Activated B cell treated with CpG ODN at 0.5 μM for 24 hours (primary cell): ENCODE data around the gene CBLN1. TPM values are rescaled to one million over a fixed set of nuclear protein-coding genes. Genes with fewer than 3 reads are reported as not detected.

Experiments
- ATAC-seq: fragments of 200-7000 bp; cut with Tn5 transposase; one replicate; pipeline ENCODE4 v1.10.0; 2021; ENCODE audit warnings: low read depth, mild to moderate bottlenecking, moderate library complexity
- CTCF ChIA-PET: fragments of 350-600 bp; sonication (Branson Sonifier 250); formaldehyde crosslinking; loops from one replicate; lab custom pipeline; 2021; ENCODE audit warnings: antibody characterized with exemption; lab: Charles Lee
- POLR2A ChIA-PET: fragments of 350-600 bp; sonication (Branson Sonifier 250); formaldehyde crosslinking; loops from one replicate; lab custom pipeline; 2021; ENCODE audit warnings: antibody characterized with exemption; lab: Charles Lee
- DNase-seq: peaks from one replicate; pipeline ENCODE4 v3.0.0; 2022
- H3K27ac Mint-ChIP-seq: one replicate; pipeline ENCODE4 v1.8.0; 2020; ENCODE audit warnings: mixed read lengths
- H3K27me3 Mint-ChIP-seq: one replicate; pipeline ENCODE4 v1.8.0; 2021; ENCODE audit warnings: mixed read lengths
- H3K36me3 Mint-ChIP-seq: one replicate; pipeline ENCODE4 v1.8.0; 2021; ENCODE audit warnings: low read depth, mixed read lengths
- H3K4me1 Mint-ChIP-seq: one replicate; pipeline ENCODE4 v1.8.0; 2021; ENCODE audit warnings: mixed read lengths
- H3K4me3 Mint-ChIP-seq: one replicate; pipeline ENCODE4 v1.8.0; 2020; ENCODE audit warnings: mild to moderate bottlenecking, mixed read lengths
- H3K9me3 Mint-ChIP-seq: one replicate; pipeline ENCODE4 v1.8.0; 2020; ENCODE audit warnings: mixed read lengths
- intact Hi-C: fragments of 100-400 bp; cut with micrococcal nuclease; formaldehyde crosslinking; loops from one replicate; pipeline ENCODE4 v1.15.1; 2024
- total RNA-seq: library from RNA; stranded (reverse); gene quantifications from 2 replicates; pipeline ENCODE4 v1.2.3, GENCODE V29; 2022
- TF ChIP-seq, protein P1 (sequence below): fragments of 200-600 bp; IDR thresholded peaks from one replicate; pipeline ENCODE4 v1.8.0; 2022; ENCODE audit warnings: antibody characterized with exemption, mild to moderate bottlenecking

The CBLN1 gene
- total RNA-seq, result not detected in 2 replicates

DNA sequence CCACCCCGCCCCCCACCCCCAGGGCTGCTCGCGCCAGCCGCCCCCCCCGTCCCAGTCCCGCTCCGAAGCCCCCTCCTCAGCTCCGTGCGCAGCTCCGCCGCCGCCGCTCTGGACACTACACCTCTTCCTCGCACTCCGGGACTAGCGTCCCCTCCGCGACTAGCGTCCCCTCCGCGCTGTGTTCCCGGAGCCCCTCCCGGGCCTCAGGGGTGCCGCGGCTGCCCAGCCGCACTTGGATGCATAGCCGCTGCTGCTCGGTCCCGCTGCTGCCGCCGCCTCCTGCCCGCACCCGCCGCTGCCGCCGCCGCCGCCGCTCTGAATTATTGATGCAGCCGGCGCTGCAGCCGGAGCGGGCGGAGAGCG, at the start of gene CBLN1:
CBLN1 (minus strand) TSS at position 359 of the 363 bp plus-strand sequence. CDS start 373 bp downstream, outside the sequence.
- ATAC-seq, result no peak
- TF ChIP-seq, protein P1, sequence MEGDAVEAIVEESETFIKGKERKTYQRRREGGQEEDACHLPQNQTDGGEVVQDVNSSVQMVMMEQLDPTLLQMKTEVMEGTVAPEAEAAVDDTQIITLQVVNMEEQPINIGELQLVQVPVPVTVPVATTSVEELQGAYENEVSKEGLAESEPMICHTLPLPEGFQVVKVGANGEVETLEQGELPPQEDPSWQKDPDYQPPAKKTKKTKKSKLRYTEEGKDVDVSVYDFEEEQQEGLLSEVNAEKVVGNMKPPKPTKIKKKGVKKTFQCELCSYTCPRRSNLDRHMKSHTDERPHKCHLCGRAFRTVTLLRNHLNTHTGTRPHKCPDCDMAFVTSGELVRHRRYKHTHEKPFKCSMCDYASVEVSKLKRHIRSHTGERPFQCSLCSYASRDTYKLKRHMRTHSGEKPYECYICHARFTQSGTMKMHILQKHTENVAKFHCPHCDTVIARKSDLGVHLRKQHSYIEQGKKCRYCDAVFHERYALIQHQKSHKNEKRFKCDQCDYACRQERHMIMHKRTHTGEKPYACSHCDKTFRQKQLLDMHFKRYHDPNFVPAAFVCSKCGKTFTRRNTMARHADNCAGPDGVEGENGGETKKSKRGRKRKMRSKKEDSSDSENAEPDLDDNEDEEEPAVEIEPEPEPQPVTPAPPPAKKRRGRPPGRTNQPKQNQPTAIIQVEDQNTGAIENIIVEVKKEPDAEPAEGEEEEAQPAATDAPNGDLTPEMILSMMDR, result no peak
- intact Hi-C loops, result no loop called here
- ChIA-PET CTCF (no interaction called here), POLR2A (no interaction called here)
- Mint-ChIP-seq H3K9me3 (no peaks in the 10 kb centered on the region), H3K4me1 (peaks cover 14% of the 10 kb centered on the region), H3K27me3 (peaks cover 58% of the 10 kb centered on the region), H3K36me3 (no peaks in the 10 kb centered on the region), H3K27ac (no peak within 1 kb of the TSS), H3K4me3 (peak within 1 kb of the TSS; percentile 60)
- no peak for DNase-seq

DNA sequence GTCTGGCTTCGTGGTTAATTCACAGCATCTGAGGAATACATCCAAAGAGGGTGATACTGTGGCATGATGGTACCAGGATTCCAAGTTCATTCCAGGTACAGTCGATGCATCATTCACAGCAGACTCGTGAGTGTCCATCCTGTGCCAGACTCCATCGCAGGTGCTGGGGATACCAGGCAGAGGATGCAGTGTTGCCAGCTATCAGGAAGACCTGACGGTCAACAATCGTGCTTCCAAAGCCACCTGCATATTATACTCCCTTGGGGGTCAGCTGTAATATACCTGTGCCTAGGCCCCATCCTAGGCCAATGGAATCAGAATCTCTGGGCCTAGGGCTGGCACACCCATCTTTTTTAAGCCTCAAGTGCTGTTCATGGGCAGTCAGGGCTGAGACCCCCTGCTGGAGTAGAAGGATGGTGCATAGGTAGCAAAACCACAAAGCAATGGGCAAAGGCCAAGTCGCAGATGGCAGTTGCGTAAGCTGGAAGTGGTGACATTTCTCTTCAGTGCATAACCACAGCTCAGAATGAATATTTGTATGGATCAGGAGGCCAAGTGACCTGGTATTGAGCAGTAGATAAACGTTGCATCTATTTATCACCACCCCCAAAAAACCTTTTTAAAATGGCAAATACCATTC, 49.0 kb upstream of the CBLN1 start:
- Mint-ChIP-seq H3K27ac (no peak overlapping the region), H3K9me3 (no peaks in the 10 kb centered on the region), H3K4me3 (no peak overlapping the region), H3K36me3 (no peaks in the 10 kb centered on the region), H3K27me3 (peaks cover 2% of the 10 kb centered on the region), H3K4me1 (no peaks in the 10 kb centered on the region)
- ChIA-PET POLR2A (no interaction called here), CTCF (no interaction called here)
- intact Hi-C loops, result no loop called here
- DNase-seq (no peak), ATAC-seq (no peak)
- TF ChIP-seq, protein P1, result no peak

DNA sequence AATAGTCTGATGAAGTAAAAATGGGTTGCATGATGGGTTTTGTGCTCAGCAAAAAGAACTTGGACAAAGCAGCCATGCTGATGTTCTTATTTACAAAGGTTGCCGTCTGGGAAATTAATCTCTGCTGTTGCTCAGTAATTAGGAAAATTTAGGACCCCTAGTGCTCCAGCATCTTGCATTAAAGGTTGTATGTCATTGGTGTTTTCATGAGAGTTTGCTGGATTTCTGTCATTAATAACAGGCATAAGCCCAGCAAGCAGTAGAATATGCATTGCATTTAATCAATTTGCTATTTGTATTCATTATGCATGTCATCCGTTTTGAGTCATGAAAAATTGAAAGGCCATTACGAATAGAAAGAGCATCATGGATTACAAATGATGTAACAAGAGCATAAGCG, 46.7 kb upstream of the CBLN1 start:
- Mint-ChIP-seq H3K9me3 (no peaks in the 10 kb centered on the region), H3K4me1 (no peaks in the 10 kb centered on the region), H3K27ac (no peak overlapping the region), H3K4me3 (no peak overlapping the region), H3K27me3 (peaks cover 7% of the 10 kb centered on the region), H3K36me3 (no peaks in the 10 kb centered on the region)
- ATAC-seq (no peak), DNase-seq (no peak)
- ChIA-PET POLR2A (no interaction called here), CTCF (no interaction called here)
- TF ChIP-seq, protein P1, result no peak
- intact Hi-C loops, result no loop called here

DNA sequence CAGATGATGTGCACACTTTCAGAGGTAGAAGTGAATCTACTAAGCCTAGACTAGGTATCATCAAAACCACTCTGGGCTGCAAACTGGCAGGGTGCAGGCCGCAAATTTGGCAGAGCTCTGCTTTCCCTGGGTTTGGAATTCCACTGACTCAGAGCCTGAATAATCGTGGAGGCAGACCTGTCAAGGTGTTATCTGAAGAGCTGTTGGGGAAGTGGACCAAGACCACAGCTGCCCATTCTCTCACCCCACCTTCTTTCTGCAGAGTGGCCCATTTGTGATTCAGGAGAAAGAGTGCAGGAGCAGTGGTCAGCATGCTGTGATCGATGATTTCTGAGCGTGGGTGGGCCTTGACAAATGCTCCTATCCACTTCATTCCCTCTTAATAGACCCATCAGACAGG, 45.8 kb upstream of the CBLN1 start:
- Mint-ChIP-seq H3K9me3 (no peaks in the 10 kb centered on the region), H3K27ac (no peak overlapping the region), H3K4me1 (no peaks in the 10 kb centered on the region), H3K36me3 (no peaks in the 10 kb centered on the region), H3K4me3 (no peak overlapping the region), H3K27me3 (peaks cover 7% of the 10 kb centered on the region)
- ChIA-PET CTCF (no interaction called here), POLR2A (no interaction called here)
- DNase-seq (no peak), ATAC-seq (no peak)
- TF ChIP-seq, protein P1, result no peak
- intact Hi-C loops, result no loop called here

DNA sequence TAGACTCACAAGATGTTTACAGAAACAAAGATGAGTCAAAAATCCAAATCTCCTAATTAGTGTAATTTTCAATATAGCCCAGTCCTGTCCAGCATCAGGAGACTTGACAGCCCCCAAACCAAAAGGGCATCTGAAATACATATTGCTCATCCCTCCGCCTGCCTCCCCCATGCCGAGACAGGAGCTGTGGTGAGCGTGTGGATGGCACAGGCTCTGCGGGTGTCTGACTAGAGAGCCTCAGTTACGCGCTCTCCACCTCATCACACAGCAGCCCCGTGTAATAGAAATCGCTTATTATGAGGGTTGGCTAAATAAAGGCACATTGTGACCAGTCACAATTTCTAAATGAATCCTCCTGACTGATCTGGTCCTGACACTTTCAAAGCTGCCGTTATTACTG, 43.1 kb upstream of the CBLN1 start:
- Mint-ChIP-seq H3K27me3 (peaks cover 5% of the 10 kb centered on the region), H3K9me3 (peaks cover 9% of the 10 kb centered on the region), H3K4me1 (no peaks in the 10 kb centered on the region), H3K4me3 (no peak overlapping the region), H3K36me3 (no peaks in the 10 kb centered on the region), H3K27ac (no peak overlapping the region)
- intact Hi-C loops, result no loop called here
- CTCF ChIA-PET, result no interaction called here
- TF ChIP-seq, protein P1, result no peak
- POLR2A ChIA-PET, result no interaction called here
- no peak for ATAC-seq
- no peak for DNase-seq
